Panc1 (cell line): ENCODE measurements around the gene ADPRS. TPM values are rescaled to one million over a fixed set of nuclear protein-coding genes. Genes with fewer than 3 reads are reported as not detected.

ENCODE experiments used
- ATAC-seq: fragments of 200-7000 bp; cut with Tn5 transposase; 2 replicates; pipeline ENCODE4 v1.9.1; 2020; ENCODE audit warnings: mild to moderate bottlenecking, moderate library complexity
- BruUV-seq: library from RNA; stranded (reverse); fragments of 400-500 nt; replicated peaks from 2 replicates; lab custom pipeline; 2021; lab: Mats Ljungman, UMichigan
- CTCF ChIA-PET: fragments of 300-600 bp; sonication (Branson Sonifier 250); formaldehyde crosslinking; loops from one replicate; lab custom pipeline; 2022; ENCODE audit warnings: antibody characterized with exemption; lab: Charles Lee
- POLR2A ChIA-PET: fragments of 300-600 bp; sonication (Branson Sonifier 250); formaldehyde crosslinking; loops from one replicate; lab custom pipeline; 2022; ENCODE audit warnings: antibody characterized with exemption; lab: Charles Lee
- DNase-seq: peaks from one replicate; pipeline ENCODE4 v3.0.0-alpha.2; 2010; ENCODE audit warnings: low read depth, low spot score
- H3K27ac ChIP-seq: 2 replicates; pipeline ENCODE4 v1.5.1; 2011; ENCODE audit warnings: mild to moderate bottlenecking, low read length, inconsistent platforms
- H3K27me3 ChIP-seq: fragments of 200-500 bp; sonication (Bioruptor generic); 2 replicates; pipeline ENCODE4 v1.6.0; 2014; ENCODE audit warnings: low read length, inconsistent platforms; ENCODE audit not compliant: control insufficient read depth, insufficient read depth
- H3K36me3 ChIP-seq: fragments of 200-500 bp; sonication (Bioruptor generic); 2 replicates; pipeline ENCODE4 v1.5.1; 2014; ENCODE audit warnings: inconsistent platforms, mild to moderate bottlenecking, low read length, moderate library complexity; ENCODE audit not compliant: control insufficient read depth, insufficient read depth
- H3K4me1 ChIP-seq: 2 replicates; pipeline ENCODE4 v1.5.1; 2011; ENCODE audit warnings: inconsistent platforms, mild to moderate bottlenecking, low read length, moderate library complexity; ENCODE audit not compliant: control insufficient read depth, insufficient read depth
- H3K4me3 ChIP-seq, 2 experiments: 2 replicates each; pipeline ENCODE4 v1.5.1; 2011 to 2012; ENCODE audit warnings: low read depth in 2 of 2, low read length in 2 of 2, mild to moderate bottlenecking in 2 of 2, inconsistent platforms in 1 of 2, moderate library complexity in 1 of 2
- H3K9me3 ChIP-seq: fragments of 200-500 bp; sonication (Bioruptor generic); 2 replicates; pipeline ENCODE4 v1.5.1; 2014; ENCODE audit warnings: low read depth, mild to moderate bottlenecking, inconsistent platforms, low read length, moderate library complexity; ENCODE audit not compliant: control insufficient read depth, insufficient read depth
- POLR2AphosphoS5 ChIP-seq: IDR thresholded peaks from 2 replicates; pipeline ENCODE4 v1.6.1; 2012; ENCODE audit warnings: mild to moderate bottlenecking, low read depth, low read length, moderate library complexity
- SIN3A ChIP-seq: IDR thresholded peaks from 2 replicates; pipeline ENCODE4 v1.6.1; 2012; ENCODE audit warnings: low read depth, mild to moderate bottlenecking, low read length, moderate library complexity, borderline replicate concordance; ENCODE audit not compliant: insufficient read depth
- TCF7L2 ChIP-seq: IDR thresholded peaks from 2 replicates; pipeline ENCODE4 v1.6.1; 2011; ENCODE audit warnings: mild to moderate bottlenecking, low read depth, low read length, inconsistent platforms
- in situ Hi-C: cut with HindIII; loops from 2 replicates; pipeline ENCODE4 v1.10.0; 2016; ENCODE audit warnings: low sequenced_read_pairs, low pct_unique_long_range_greater_than_20kb
- intact Hi-C: fragments of 100-400 bp; cut with micrococcal nuclease; formaldehyde crosslinking; loops from one replicate; pipeline ENCODE4 v1.10.0; 2022; ENCODE audit not compliant: unreplicated experiment
- total RNA-seq: library from RNA; stranded (reverse); gene quantifications from one replicate; pipeline ENCODE4 v1.2.1, GENCODE V29; 2021; ENCODE audit not compliant: unreplicated experiment
- TF ChIP-seq, protein P1 (sequence below), 2 experiments: IDR thresholded peaks; 2 replicates each; pipeline ENCODE4 v1.6.1; 2011 to 2012; ENCODE audit warnings: low read depth in 2 of 2, control low read depth in 1 of 2, low read length in 1 of 2, mild to moderate bottlenecking in 1 of 2, moderate library complexity in 1 of 2; ENCODE audit not compliant: insufficient read depth in 1 of 2
- TF ChIP-seq, protein P2 (sequence below): fragments of 450-650 bp; IDR thresholded peaks from 2 replicates; pipeline ENCODE4 v1.5.1; 2017; ENCODE audit warnings: mild to moderate bottlenecking

The ADPRS gene
- total RNA-seq, 1 experiment from 2014 or later: 32.2 TPM

DNA sequence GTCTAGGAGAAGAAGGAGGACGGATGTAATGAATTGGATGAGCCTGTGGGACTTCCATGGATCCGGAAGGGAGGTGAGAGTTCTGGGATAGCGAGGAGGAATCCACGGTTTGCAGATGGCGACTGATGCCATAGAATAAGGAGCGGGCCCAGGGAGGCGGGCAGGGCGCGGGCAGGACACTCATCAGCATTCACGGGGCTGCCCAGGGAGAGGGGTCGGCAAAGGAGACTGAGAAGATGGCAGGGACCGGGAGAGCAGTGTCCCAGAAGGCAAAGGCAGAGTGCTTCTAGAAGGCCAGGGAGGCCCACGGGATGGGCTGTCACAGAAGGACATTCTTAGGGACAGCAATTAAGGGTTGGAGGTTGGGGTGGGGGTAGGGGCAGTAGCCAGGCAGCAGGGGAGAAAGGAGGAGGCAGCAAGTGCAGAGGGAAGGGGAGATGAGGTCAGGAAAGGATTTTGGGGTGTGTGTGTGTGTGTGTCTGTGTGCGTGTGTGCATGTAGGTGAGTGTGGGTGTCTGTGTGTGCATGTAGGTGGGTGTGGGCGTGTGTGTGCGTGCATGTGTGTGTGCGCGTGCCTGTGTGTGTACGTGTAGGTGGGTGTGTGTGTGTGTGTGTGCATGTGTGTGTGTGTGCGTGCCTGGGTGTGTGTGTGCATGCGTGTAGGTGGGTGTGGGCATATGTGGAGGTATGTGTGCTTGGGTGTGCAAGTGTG, 37.5 kb downstream of the ADPRS start:
- H3K27me3 ChIP-seq: peaks cover 2% of the 10 kb centered on the region; the same call in 1 of the 2 replicates
- H3K4me3 ChIP-seq: no peak overlapping the region
- no peak overlapping the region for H3K27ac ChIP-seq
- DNase-seq (no peak), ATAC-seq (no peak)
- no peaks in the 10 kb centered on the region for H3K36me3 ChIP-seq
- TF ChIP-seq, protein P1, sequence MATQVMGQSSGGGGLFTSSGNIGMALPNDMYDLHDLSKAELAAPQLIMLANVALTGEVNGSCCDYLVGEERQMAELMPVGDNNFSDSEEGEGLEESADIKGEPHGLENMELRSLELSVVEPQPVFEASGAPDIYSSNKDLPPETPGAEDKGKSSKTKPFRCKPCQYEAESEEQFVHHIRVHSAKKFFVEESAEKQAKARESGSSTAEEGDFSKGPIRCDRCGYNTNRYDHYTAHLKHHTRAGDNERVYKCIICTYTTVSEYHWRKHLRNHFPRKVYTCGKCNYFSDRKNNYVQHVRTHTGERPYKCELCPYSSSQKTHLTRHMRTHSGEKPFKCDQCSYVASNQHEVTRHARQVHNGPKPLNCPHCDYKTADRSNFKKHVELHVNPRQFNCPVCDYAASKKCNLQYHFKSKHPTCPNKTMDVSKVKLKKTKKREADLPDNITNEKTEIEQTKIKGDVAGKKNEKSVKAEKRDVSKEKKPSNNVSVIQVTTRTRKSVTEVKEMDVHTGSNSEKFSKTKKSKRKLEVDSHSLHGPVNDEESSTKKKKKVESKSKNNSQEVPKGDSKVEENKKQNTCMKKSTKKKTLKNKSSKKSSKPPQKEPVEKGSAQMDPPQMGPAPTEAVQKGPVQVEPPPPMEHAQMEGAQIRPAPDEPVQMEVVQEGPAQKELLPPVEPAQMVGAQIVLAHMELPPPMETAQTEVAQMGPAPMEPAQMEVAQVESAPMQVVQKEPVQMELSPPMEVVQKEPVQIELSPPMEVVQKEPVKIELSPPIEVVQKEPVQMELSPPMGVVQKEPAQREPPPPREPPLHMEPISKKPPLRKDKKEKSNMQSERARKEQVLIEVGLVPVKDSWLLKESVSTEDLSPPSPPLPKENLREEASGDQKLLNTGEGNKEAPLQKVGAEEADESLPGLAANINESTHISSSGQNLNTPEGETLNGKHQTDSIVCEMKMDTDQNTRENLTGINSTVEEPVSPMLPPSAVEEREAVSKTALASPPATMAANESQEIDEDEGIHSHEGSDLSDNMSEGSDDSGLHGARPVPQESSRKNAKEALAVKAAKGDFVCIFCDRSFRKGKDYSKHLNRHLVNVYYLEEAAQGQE (IDR thresholded peaks at IDR 0.05; ENCODE audit: insufficient read depth in 1 of 2, low read depth in 2 of 2, low read length in 1 of 2): no peak
- TF ChIP-seq POLR2AphosphoS5: no peak
- TF ChIP-seq, protein P2, sequence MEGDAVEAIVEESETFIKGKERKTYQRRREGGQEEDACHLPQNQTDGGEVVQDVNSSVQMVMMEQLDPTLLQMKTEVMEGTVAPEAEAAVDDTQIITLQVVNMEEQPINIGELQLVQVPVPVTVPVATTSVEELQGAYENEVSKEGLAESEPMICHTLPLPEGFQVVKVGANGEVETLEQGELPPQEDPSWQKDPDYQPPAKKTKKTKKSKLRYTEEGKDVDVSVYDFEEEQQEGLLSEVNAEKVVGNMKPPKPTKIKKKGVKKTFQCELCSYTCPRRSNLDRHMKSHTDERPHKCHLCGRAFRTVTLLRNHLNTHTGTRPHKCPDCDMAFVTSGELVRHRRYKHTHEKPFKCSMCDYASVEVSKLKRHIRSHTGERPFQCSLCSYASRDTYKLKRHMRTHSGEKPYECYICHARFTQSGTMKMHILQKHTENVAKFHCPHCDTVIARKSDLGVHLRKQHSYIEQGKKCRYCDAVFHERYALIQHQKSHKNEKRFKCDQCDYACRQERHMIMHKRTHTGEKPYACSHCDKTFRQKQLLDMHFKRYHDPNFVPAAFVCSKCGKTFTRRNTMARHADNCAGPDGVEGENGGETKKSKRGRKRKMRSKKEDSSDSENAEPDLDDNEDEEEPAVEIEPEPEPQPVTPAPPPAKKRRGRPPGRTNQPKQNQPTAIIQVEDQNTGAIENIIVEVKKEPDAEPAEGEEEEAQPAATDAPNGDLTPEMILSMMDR: no peak
- no peak for TF ChIP-seq TCF7L2
- TF ChIP-seq SIN3A: no peak
- intact Hi-C loops: no loop called here
- BruUV-seq: no TSS peak
- 0 out of 2 replicates have a peak, but pooled peaks cover 6% of the 10 kb centered on the region for H3K4me1 ChIP-seq
- in situ Hi-C loops: no loop called here
- ChIA-PET CTCF (no interaction called here), POLR2A (no interaction called here)
- no peaks in the 10 kb centered on the region for H3K9me3 ChIP-seq

DNA sequence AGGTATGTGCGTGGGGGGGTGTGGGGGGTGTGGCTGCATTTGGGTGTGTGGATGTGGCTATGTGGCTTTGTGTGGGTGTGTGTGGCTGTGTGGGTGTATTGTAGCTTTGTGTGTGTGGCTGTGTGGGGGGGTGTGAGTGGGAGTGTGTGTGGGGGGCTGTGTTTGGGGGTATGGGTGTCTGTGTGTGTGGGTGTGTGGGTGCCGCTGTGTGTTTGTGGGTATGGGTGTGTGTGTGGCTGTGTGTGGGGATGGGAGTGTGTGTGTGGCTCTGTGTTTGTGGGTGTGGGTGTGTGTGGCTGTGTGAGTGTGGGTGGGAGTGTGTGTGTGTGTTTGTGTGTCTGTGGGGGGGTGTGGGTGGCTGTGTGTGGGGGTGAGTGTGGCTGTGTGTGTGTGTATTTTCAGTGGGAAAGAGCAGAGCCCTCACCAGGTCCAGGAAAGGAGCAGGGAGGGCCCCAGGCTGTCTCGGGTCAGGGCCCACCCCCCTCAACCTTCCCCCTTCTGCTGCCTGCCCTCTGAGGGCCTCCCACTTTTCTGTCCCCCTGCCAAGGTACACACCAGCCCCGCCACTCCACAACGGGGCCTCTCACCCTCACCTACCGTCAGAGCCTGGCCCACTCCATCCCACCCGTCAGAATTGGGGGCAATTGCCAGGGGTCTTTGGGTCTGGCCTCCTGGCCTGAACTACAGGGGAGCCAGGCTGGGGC, 38.3 kb downstream of the ADPRS start:
- ChIA-PET POLR2A (no interaction called here), CTCF (no interaction called here)
- intact Hi-C loops (no loop called here), in situ Hi-C loops (no loop called here)
- BruUV-seq: no TSS peak
- no peak overlapping the region for H3K27ac ChIP-seq
- ATAC-seq: no peak
- no peak for DNase-seq
- TF ChIP-seq, protein P2: no peak
- TF ChIP-seq POLR2AphosphoS5 (no peak), SIN3A (no peak), TCF7L2 (no peak)
- TF ChIP-seq, protein P1 (IDR thresholded peaks at IDR 0.05; ENCODE audit: insufficient read depth in 1 of 2, low read depth in 2 of 2, low read length in 1 of 2): no peak
- H3K4me3 ChIP-seq: no peak overlapping the region
- H3K9me3 ChIP-seq: no peaks in the 10 kb centered on the region
- 0 out of 2 replicates have a peak, but pooled peaks cover 6% of the 10 kb centered on the region for H3K4me1 ChIP-seq
- H3K36me3 ChIP-seq: no peaks in the 10 kb centered on the region
- H3K27me3 ChIP-seq: peaks cover 2% of the 10 kb centered on the region; the same call in 1 of the 2 replicates
